ENCODE data around the gene NDUFS8.
"Not testable (repeated sequence)": the region's sequence is repeated elsewhere in the genome, so short reads cannot be mapped to it uniquely, and the experiment has no call there.

Gene NDUFS8

DNA sequence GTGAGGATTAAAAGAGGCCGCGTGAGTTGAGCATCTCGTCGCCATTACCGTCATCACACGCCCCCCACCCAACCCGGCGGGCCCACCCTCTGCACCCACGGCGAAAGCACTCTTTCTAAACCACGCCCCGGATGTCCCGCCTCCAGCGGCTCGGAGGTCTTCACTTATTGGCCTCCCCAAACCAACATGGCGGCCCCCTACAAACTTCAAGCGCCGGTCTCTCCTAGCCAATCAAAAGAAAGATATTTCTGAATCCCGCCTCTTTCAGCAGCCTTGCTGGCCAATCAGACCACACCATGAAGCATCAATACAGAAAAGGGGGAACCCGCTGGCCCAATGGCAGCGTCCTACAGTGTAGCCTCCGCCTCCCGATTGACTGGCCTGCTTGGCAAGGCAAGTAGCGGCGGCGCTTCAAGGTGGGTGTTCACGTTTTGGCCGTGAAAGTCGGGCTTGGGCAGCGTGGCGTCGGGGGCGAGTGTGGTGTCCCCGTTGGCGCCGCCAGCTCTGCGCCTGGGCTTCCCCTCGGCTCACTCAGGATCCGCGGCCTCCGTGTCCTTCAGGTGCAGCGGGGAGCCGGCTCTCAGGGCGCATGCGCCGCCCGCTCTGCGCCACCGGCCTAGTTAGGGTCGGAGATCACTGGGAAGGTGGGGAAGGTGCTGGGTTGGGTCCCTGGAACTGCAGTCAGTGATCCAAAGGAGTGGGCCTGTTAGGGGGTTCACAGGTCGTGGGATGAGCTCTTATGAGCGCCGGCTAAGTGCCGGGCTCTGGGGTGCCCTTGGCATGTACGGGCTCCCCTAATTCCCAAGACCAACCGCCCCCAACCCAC lies at the start of gene NDUFS8:
Gene NDUFS8 (plus strand): TSS at position 364 of the 826 bp plus-strand sequence. CDS start 1,471 bp downstream, outside the sequence.
- peaks cover 13 to 19% of the 10 kb centered on the region in 2 donors for H3K36me3 ChIP-seq (ENCODE audit: control insufficient read depth in 2 of 2, insufficient read depth in 2 of 2, low read length in 2 of 2)
- H3K4me3 ChIP-seq (ENCODE audit: low read length in 2 of 2): peak within 1 kb of the TSS; percentile 90 to 92
- peak within 1 kb of the TSS; percentile 79 to 86 for H3K27ac ChIP-seq (ENCODE audit: low read depth in 2 of 2, low read length in 2 of 2)
- H3K9ac ChIP-seq (ENCODE audit: low read depth in 1 of 2, low read length in 2 of 2): peak within 1 kb of the TSS; percentile 74 to 93
- no peaks in the 10 kb centered on the region for H3K27me3 ChIP-seq (ENCODE audit: control insufficient read depth in 2 of 2, insufficient read depth in 2 of 2, low read length in 2 of 2)
- no peaks in the 10 kb centered on the region for H3K9me3 ChIP-seq (ENCODE audit: control insufficient read depth in 2 of 2, low read length in 2 of 2)
- H3K4me1 ChIP-seq (ENCODE audit: control insufficient read depth in 2 of 2, insufficient read depth in 2 of 2, low read length in 2 of 2): peaks cover 13 to 16% of the 10 kb centered on the region in 2 donors

DNA sequence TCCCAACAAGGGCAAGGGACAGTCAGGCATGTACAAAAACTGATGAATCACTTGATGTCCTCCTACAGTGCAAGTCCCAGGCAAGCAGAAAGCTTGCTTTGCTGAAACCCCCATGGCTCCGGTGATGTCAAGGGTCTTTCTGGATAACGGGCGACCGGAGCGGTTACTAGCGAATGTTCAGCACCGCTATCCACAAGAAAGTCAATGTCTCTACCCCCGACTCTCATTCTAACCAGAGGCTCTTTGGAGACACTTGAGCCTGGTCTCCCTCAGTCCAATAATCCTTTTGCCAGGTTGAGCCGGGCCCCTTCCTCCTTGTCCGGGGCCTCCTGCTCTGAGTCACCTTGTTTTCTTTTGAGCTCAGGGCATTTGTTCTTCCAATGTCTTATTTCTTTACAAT lies 49.3 kb upstream of the NDUFS8 start:
- not testable (repeated sequence) for H3K9ac ChIP-seq (ENCODE audit: low read depth in 1 of 2, low read length in 2 of 2); H3K9me3 ChIP-seq (ENCODE audit: control insufficient read depth in 2 of 2, low read length in 2 of 2); H3K27me3 ChIP-seq (ENCODE audit: control insufficient read depth in 2 of 2, insufficient read depth in 2 of 2, low read length in 2 of 2); H3K4me1 ChIP-seq (ENCODE audit: control insufficient read depth in 2 of 2, insufficient read depth in 2 of 2, low read length in 2 of 2); H3K27ac ChIP-seq (ENCODE audit: low read depth in 2 of 2, low read length in 2 of 2); H3K36me3 ChIP-seq (ENCODE audit: control insufficient read depth in 2 of 2, insufficient read depth in 2 of 2, low read length in 2 of 2); H3K4me3 ChIP-seq (ENCODE audit: low read length in 2 of 2)

GRCh38 chr11:67982255-67982857 lies 48.1 kb upstream of the NDUFS8 start:
- not testable (repeated sequence) for H3K27me3 ChIP-seq (ENCODE audit: control insufficient read depth in 2 of 2, insufficient read depth in 2 of 2, low read length in 2 of 2); H3K9ac ChIP-seq (ENCODE audit: low read depth in 1 of 2, low read length in 2 of 2); H3K4me1 ChIP-seq (ENCODE audit: control insufficient read depth in 2 of 2, insufficient read depth in 2 of 2, low read length in 2 of 2); H3K9me3 ChIP-seq (ENCODE audit: control insufficient read depth in 2 of 2, low read length in 2 of 2); H3K4me3 ChIP-seq (ENCODE audit: low read length in 2 of 2); H3K27ac ChIP-seq (ENCODE audit: low read depth in 2 of 2, low read length in 2 of 2); H3K36me3 ChIP-seq (ENCODE audit: control insufficient read depth in 2 of 2, insufficient read depth in 2 of 2, low read length in 2 of 2)

DNA sequence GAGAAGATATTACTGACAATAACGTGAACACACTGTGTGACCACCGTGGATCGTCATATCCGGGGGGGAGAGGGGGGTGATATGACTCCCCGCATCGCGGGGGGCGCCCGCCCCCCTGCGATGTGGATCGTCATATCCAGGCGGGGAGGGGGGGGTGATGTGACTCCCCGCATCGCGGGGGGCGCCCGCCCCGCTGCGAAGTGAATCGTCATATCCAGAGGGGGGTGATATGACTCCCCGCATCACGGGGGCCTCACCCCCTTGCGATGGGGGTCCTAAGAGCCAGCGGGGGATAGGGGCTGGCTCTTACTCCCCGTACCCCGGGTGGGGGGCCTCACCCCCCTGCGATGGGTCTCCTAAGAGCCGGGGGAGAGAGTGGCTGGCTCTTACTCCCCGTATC lies 46.5 kb upstream of the NDUFS8 start:
- Histone ChIP-seq H3K27me3 (ENCODE audit: control insufficient read depth in 2 of 2, insufficient read depth in 2 of 2, low read length in 2 of 2) (no peaks in the 10 kb centered on the region), H3K4me3 (ENCODE audit: low read length in 2 of 2) (no peak overlapping the region), H3K36me3 (ENCODE audit: control insufficient read depth in 2 of 2, insufficient read depth in 2 of 2, low read length in 2 of 2) (no peaks in the 10 kb centered on the region), H3K27ac (ENCODE audit: low read depth in 2 of 2, low read length in 2 of 2) (no peak overlapping the region), H3K9ac (ENCODE audit: low read depth in 1 of 2, low read length in 2 of 2) (no peak overlapping the region), H3K9me3 (ENCODE audit: control insufficient read depth in 2 of 2, low read length in 2 of 2) (no peaks in the 10 kb centered on the region), H3K4me1 (ENCODE audit: control insufficient read depth in 2 of 2, insufficient read depth in 2 of 2, low read length in 2 of 2) (peaks cover 0 to 2% of the 10 kb centered on the region in 2 donors)

DNA sequence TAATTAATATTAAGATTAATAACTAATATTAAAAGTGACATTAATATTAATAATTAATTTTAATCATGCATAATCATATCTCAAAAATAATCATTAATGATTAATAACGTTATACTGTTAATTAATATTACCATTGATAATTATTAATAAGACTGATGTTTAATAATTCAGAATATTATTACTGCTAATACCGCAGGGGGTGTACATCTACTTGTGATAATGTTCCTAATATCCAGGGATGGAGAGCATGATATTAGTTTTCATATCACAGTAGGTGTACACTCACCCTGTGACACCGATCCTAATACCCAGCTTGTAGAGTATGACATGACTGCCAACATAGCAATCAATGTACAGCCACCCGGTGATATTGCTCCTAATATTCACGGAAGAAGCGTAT lies 45.2 kb upstream of the NDUFS8 start:
- not testable (repeated sequence) for H3K36me3 ChIP-seq (ENCODE audit: control insufficient read depth in 2 of 2, insufficient read depth in 2 of 2, low read length in 2 of 2); H3K9ac ChIP-seq (ENCODE audit: low read depth in 1 of 2, low read length in 2 of 2); H3K27ac ChIP-seq (ENCODE audit: low read depth in 2 of 2, low read length in 2 of 2); H3K4me3 ChIP-seq (ENCODE audit: low read length in 2 of 2); H3K4me1 ChIP-seq (ENCODE audit: control insufficient read depth in 2 of 2, insufficient read depth in 2 of 2, low read length in 2 of 2); H3K27me3 ChIP-seq (ENCODE audit: control insufficient read depth in 2 of 2, insufficient read depth in 2 of 2, low read length in 2 of 2); H3K9me3 ChIP-seq (ENCODE audit: control insufficient read depth in 2 of 2, low read length in 2 of 2)

- H3K36me3 ChIP-seq (ENCODE audit: control insufficient read depth in 2 of 2, insufficient read depth in 2 of 2, low read length in 2 of 2); H3K27me3 ChIP-seq (ENCODE audit: control insufficient read depth in 2 of 2, insufficient read depth in 2 of 2, low read length in 2 of 2); H3K9ac ChIP-seq (ENCODE audit: low read depth in 1 of 2, low read length in 2 of 2); H3K9me3 ChIP-seq (ENCODE audit: control insufficient read depth in 2 of 2, low read length in 2 of 2); H3K4me3 ChIP-seq (ENCODE audit: low read length in 2 of 2); H3K27ac ChIP-seq (ENCODE audit: low read depth in 2 of 2, low read length in 2 of 2); H3K4me1 ChIP-seq (ENCODE audit: control insufficient read depth in 2 of 2, insufficient read depth in 2 of 2, low read length in 2 of 2): not testable (repeated sequence)
Observed at GRCh38 chr11:67990546-67991346, 39.7 kb upstream of the NDUFS8 start.

DNA sequence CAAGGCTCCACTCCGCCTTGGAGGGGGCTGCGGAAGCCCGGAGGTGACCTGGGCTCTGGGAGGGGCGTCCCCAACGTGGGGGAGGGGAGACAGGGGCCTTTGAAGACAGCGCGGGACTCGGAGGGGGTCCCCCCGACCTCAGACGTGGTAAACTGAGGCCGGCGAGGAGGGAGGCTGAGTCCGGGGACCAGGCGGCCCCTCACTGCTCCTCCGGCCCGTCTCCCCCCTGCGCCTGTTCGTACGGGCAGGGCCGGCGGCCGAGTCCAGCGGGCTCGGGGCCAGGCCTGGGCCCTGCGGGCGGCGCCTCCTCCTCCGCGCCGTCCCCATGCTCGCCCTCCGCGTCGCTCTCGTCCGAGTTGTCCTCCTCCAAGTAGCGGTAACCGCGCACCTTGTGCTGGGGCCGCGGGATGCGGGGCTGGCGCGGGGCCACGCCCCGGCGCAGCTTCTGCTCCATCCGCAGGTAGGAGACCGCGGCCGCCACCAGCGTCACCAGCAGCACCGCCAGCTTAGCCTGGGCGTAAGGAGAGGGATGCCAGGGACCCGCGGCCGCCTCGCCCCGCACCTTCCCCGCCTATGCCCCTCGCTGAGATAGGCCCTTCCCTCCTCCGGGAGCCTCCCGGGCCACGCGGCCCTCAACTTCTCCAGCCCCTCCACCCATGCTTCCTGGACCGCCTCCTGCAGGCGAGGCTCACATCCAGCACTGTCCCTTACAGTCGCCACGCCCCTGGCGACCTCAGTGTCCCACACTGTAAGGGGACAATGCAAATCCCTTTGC lies 38.9 kb upstream of the NDUFS8 start:
- not testable (repeated sequence) for H3K36me3 ChIP-seq (ENCODE audit: control insufficient read depth in 2 of 2, insufficient read depth in 2 of 2, low read length in 2 of 2); H3K27ac ChIP-seq (ENCODE audit: low read depth in 2 of 2, low read length in 2 of 2); H3K4me1 ChIP-seq (ENCODE audit: control insufficient read depth in 2 of 2, insufficient read depth in 2 of 2, low read length in 2 of 2); H3K9me3 ChIP-seq (ENCODE audit: control insufficient read depth in 2 of 2, low read length in 2 of 2); H3K27me3 ChIP-seq (ENCODE audit: control insufficient read depth in 2 of 2, insufficient read depth in 2 of 2, low read length in 2 of 2); H3K9ac ChIP-seq (ENCODE audit: low read depth in 1 of 2, low read length in 2 of 2); H3K4me3 ChIP-seq (ENCODE audit: low read length in 2 of 2)

GRCh38 chr11:67993821-67994220 lies 36.7 kb upstream of the NDUFS8 start:
- not testable (repeated sequence) for H3K4me3 ChIP-seq (ENCODE audit: low read length in 2 of 2); H3K36me3 ChIP-seq (ENCODE audit: control insufficient read depth in 2 of 2, insufficient read depth in 2 of 2, low read length in 2 of 2)

GRCh38 chr11:67994387-67994786 lies 36.1 kb upstream of the NDUFS8 start:
- not testable (repeated sequence) for H3K27ac ChIP-seq (ENCODE audit: low read depth in 2 of 2, low read length in 2 of 2); H3K9ac ChIP-seq (ENCODE audit: low read depth in 1 of 2, low read length in 2 of 2); H3K27me3 ChIP-seq (ENCODE audit: control insufficient read depth in 2 of 2, insufficient read depth in 2 of 2, low read length in 2 of 2); H3K4me3 ChIP-seq (ENCODE audit: low read length in 2 of 2); H3K9me3 ChIP-seq (ENCODE audit: control insufficient read depth in 2 of 2, low read length in 2 of 2); H3K36me3 ChIP-seq (ENCODE audit: control insufficient read depth in 2 of 2, insufficient read depth in 2 of 2, low read length in 2 of 2)
- peaks cover 0 to 18% of the 10 kb centered on the region in 2 donors for H3K4me1 ChIP-seq (ENCODE audit: control insufficient read depth in 2 of 2, insufficient read depth in 2 of 2, low read length in 2 of 2)

More at GRCh38 chr11:67993821-67994220, 36.7 kb upstream of the NDUFS8 start:
- peaks cover 0 to 18% of the 10 kb centered on the region in 2 donors for H3K4me1 ChIP-seq (ENCODE audit: control insufficient read depth in 2 of 2, insufficient read depth in 2 of 2, low read length in 2 of 2)
- H3K27me3 ChIP-seq (ENCODE audit: control insufficient read depth in 2 of 2, insufficient read depth in 2 of 2, low read length in 2 of 2); H3K9me3 ChIP-seq (ENCODE audit: control insufficient read depth in 2 of 2, low read length in 2 of 2); H3K9ac ChIP-seq (ENCODE audit: low read depth in 1 of 2, low read length in 2 of 2); H3K27ac ChIP-seq (ENCODE audit: low read depth in 2 of 2, low read length in 2 of 2): not testable (repeated sequence)
